GM12874 (cell line): Measurements from ENCODE around the gene PDE6B.

ENCODE experiments used
- CTCF ChIP-seq: IDR thresholded peaks from 2 replicates; pipeline ENCODE4 v1.5.1; 2011; ENCODE audit warnings: low read depth, mild to moderate bottlenecking, control low read depth, low read length, moderate library complexity; ENCODE audit not compliant: insufficient read depth

The PDE6B gene

GRCh38 chr4:657338-657833, 32.0 kb downstream of the PDE6B start:
- TF ChIP-seq CTCF: no peak

- no peak for TF ChIP-seq CTCF
Measured at GRCh38 chr4:657834-658667, 32.7 kb downstream of the PDE6B start.

- TF ChIP-seq CTCF: no peak
Measured at GRCh38 chr4:658681-659667, 33.6 kb downstream of the PDE6B start.

GRCh38 chr4:659851-660250, 34.5 kb downstream of the PDE6B start:
- no peak for TF ChIP-seq CTCF

- no peak for TF ChIP-seq CTCF
Measured at GRCh38 chr4:660401-660800, 35.0 kb downstream of the PDE6B start.

GRCh38 chr4:661231-661630, 35.9 kb downstream of the PDE6B start:
- no peak for TF ChIP-seq CTCF
